ENCODE results near the gene PDE4D.

DNA sequence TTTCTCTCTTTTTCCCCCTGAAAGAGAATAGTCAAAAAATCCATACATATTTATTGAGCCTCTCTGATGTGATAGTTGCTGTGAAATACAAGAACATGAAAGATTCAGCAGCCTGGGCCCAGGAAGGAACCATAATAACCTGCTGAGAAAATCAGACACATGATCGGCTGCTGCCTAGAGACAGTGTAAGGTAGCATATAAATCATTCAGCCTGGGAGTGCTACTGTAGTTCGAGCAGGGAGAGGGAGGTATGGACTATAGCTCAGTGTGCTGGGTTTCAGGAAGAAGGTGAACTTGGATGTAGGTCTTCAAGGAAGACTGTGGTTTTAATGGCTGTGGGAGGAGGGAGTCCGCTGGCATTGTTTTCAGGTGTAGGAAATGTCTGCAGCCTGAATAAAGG lies 841.6 kb downstream of the PDE4D start:
- TF ChIP-seq, protein P1, sequence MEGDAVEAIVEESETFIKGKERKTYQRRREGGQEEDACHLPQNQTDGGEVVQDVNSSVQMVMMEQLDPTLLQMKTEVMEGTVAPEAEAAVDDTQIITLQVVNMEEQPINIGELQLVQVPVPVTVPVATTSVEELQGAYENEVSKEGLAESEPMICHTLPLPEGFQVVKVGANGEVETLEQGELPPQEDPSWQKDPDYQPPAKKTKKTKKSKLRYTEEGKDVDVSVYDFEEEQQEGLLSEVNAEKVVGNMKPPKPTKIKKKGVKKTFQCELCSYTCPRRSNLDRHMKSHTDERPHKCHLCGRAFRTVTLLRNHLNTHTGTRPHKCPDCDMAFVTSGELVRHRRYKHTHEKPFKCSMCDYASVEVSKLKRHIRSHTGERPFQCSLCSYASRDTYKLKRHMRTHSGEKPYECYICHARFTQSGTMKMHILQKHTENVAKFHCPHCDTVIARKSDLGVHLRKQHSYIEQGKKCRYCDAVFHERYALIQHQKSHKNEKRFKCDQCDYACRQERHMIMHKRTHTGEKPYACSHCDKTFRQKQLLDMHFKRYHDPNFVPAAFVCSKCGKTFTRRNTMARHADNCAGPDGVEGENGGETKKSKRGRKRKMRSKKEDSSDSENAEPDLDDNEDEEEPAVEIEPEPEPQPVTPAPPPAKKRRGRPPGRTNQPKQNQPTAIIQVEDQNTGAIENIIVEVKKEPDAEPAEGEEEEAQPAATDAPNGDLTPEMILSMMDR (IDR thresholded peaks at IDR 0.05): no peak
- no peak for TF ChIP-seq EZH2 (IDR thresholded peaks at IDR 0.05)

Data from neural progenitor cell (in vitro differentiated cells).